Measurements from ENCODE around the gene KEL.

The KEL gene

GRCh38 chr7:142960955-142961512 is 1.1 kb downstream of the KEL start:
- DNase-seq = peak; percentile 10

GRCh38 chr7:142959202-142959601 is 3.0 kb downstream of the KEL start:
- no peak for DNase-seq

- DNase-seq = no peak
These were observed 4.4 kb downstream of the KEL start for GRCh38 chr7:142957723-142958122.

GRCh38 chr7:142956951-142957623 is 5.1 kb downstream of the KEL start:
- DNase-seq = no peak

- DNase-seq = peak; percentile 24
These were observed 7.4 kb downstream of the KEL start for GRCh38 chr7:142954680-142955268.

GRCh38 chr7:142950235-142950634 is 11.9 kb downstream of the KEL start:
- no peak for DNase-seq

- DNase-seq = no peak
These were observed 13.6 kb downstream of the KEL start for GRCh38 chr7:142948603-142949002.

- DNase-seq = no peak
These were observed 17.2 kb downstream of the KEL start for GRCh38 chr7:142945001-142945400.

- DNase-seq = no peak
These were observed 18.4 kb downstream of the KEL start for GRCh38 chr7:142943706-142944268.

GRCh38 chr7:142942746-142943145 is 19.4 kb downstream of the KEL start:
- DNase-seq = no peak

- no peak for DNase-seq
These were observed 20.6 kb downstream of the KEL start for GRCh38 chr7:142941541-142941940.

GRCh38 chr7:142940966-142941535 is 21.1 kb downstream of the KEL start:
- DNase-seq = no peak

- no peak for DNase-seq
These were observed 22.8 kb downstream of the KEL start, which contains the start of gene LLCFC1 for GRCh38 chr7:142939226-142939910. LLCFC1 (plus strand) TSS chr7:142939484; CDS start chr7:142939622, 138 bp downstream.

GRCh38 chr7:142938611-142939010 is 23.6 kb downstream of the KEL start:
- DNase-seq = no peak

GRCh38 chr7:142935941-142936565 is 26.1 kb downstream of the KEL start:
- DNase-seq = no peak

- DNase-seq = no peak
These were observed 28.1 kb downstream of the KEL start for GRCh38 chr7:142934056-142934455.

- no peak for DNase-seq
These were observed 28.5 kb downstream of the KEL start, which contains the start of gene TRPV5 for GRCh38 chr7:142933624-142934023. TRPV5 (minus strand) TSS chr7:142933746; CDS start chr7:142933459, 287 bp downstream.

GRCh38 chr7:142933092-142933475 is 29.1 kb downstream of the KEL start:
- DNase-seq = no peak

GRCh38 chr7:142932386-142933091 is 29.6 kb downstream of the KEL start:
- no peak for DNase-seq

- DNase-seq = no peak
These were observed 31.9 kb downstream of the KEL start for GRCh38 chr7:142930126-142930730.

- no peak for DNase-seq
These were observed 34.2 kb downstream of the KEL start for GRCh38 chr7:142927949-142928348.

Measured in inflammatory macrophage treated with lipopolysaccharide for 4 hours (primary cell).